T-helper 17 cell (primary cell): Measurements from ENCODE around the gene PKNOX2. TPM values are rescaled to one million over a fixed set of nuclear protein-coding genes. Genes with fewer than 3 reads are reported as not detected.

Source experiments
- ATAC-seq: fragments of 150-1000 bp; cut with Tn5 transposase; 2 replicates; pipeline ENCODE4 v1.10.0; 2021; ENCODE audit warnings: mild to moderate bottlenecking, moderate library complexity
- DNase-seq, 3 donors: peaks; one replicate each; pipeline versions ENCODE4 v3.0.0 to v3.0.0-alpha.2; 2020 to 2021
- H3K9me3 ChIP-seq: one replicate; pipeline ENCODE4 v1.7.0; 2013; ENCODE audit warnings: low read length, mild to moderate bottlenecking; ENCODE audit not compliant: control insufficient read depth, poor library complexity, severe bottlenecking
- H3K27ac Mint-ChIP-seq: one replicate; pipeline ENCODE4 v1.8.0; 2022; ENCODE audit warnings: mild to moderate bottlenecking, moderate library complexity, mixed read lengths
- H3K27me3 Mint-ChIP-seq: one replicate; pipeline ENCODE4 v1.8.0; 2022; ENCODE audit warnings: mixed read lengths
- H3K36me3 Mint-ChIP-seq: one replicate; pipeline ENCODE4 v1.8.0; 2022; ENCODE audit warnings: low read depth, mixed read lengths
- H3K4me1 Mint-ChIP-seq: one replicate; pipeline ENCODE4 v1.8.0; 2022; ENCODE audit warnings: mild to moderate bottlenecking, mixed read lengths
- H3K4me3 Mint-ChIP-seq: one replicate; pipeline ENCODE4 v1.8.0; 2022; ENCODE audit warnings: mild to moderate bottlenecking, moderate library complexity, mixed read lengths
- total RNA-seq, 4 donors: library from RNA in 2 of 4; stranded (reverse) in 2 of 4; gene quantifications; one replicate each; pipeline ENCODE4 v1.2.3 and lab custom pipeline; 2022 to 2026

Gene PKNOX2
- total RNA-seq, 2 donors from 2014 or later, result not detected

GRCh38 chr11:125326126-125326525 is 161.6 kb downstream of the PKNOX2 start:
- peaks cover 81% of the 10 kb centered on the region for H3K27me3 Mint-ChIP-seq
- H3K36me3 Mint-ChIP-seq, result peaks cover 3% of the 10 kb centered on the region
- DNase-seq (no peak), ATAC-seq (no peak)
- no peaks in the 10 kb centered on the region for H3K9me3 ChIP-seq
- H3K4me3 Mint-ChIP-seq, result no peak overlapping the region
- peaks cover 2% of the 10 kb centered on the region for H3K4me1 Mint-ChIP-seq
- H3K27ac Mint-ChIP-seq, result no peak overlapping the region

DNA sequence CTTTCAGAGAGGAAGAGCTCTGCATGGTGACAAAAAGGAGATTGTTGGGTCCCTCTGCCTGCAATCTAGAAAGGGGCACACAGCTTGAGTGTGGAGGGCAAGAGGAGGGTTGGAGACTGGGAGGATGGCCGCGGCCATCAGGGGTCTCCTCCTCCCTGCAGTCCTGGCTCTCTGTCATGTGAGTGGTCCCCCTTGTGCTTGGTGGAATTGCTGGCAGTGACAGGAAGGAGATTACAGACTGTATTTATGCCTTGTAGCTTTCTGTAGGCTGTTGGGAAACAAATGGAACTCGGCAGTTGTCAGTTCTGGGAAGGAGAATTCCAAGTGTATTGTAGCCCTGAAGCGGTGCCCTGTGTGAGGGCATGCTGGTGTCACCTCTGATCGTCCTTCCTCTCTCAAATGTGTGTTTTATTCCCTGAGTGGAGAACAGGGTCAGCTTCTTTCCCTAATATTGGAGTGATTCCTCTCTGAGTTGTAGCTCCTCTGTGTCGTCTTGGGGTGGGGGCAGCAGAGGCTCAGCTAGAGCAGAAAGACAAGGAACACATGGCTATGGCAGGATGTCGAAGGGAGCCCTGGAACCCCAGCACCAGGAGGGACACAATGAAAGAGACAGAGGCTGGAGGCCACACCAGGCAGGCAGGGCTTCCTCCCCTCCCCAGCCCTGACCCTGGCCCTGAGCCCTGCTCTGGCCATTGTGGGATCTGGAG is 163.1 kb downstream of the PKNOX2 start:
- Mint-ChIP-seq H3K4me3 (no peak overlapping the region), H3K36me3 (peaks cover 3% of the 10 kb centered on the region), H3K4me1 (peaks cover 2% of the 10 kb centered on the region), H3K27me3 (peaks cover 70% of the 10 kb centered on the region), H3K27ac (peak overlapping the region; percentile 32)
- H3K9me3 ChIP-seq, result no peaks in the 10 kb centered on the region
- ATAC-seq (no peak), DNase-seq (no peak)

DNA sequence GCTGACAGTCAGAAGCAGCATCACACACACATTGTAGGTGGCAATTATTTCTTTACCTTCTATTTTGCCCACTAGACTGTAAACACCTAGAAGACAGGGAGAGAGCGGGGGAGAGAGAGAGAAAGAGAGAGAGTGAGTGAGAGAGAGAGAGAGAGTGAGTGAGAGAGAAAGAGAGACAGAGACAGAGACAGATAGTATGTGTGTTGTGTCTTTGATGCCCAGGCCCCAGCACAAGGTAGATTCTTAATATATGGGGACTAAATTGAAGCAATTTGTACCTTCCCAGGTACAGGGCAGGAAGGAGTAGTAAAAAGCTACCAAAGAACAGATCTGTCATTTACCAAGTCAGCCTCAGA is 163.7 kb downstream of the PKNOX2 start:
- ATAC-seq (no peak), DNase-seq (no peak)
- peaks cover 70% of the 10 kb centered on the region for H3K27me3 Mint-ChIP-seq
- H3K36me3 Mint-ChIP-seq, result peaks cover 3% of the 10 kb centered on the region
- no peaks in the 10 kb centered on the region for H3K9me3 ChIP-seq
- no peak overlapping the region for H3K4me3 Mint-ChIP-seq
- peak overlapping the region; percentile 32 for H3K27ac Mint-ChIP-seq
- H3K4me1 Mint-ChIP-seq, result peaks cover 2% of the 10 kb centered on the region

- no peak overlapping the region for H3K27ac Mint-ChIP-seq
- H3K36me3 Mint-ChIP-seq, result peaks cover 3% of the 10 kb centered on the region
- H3K4me1 Mint-ChIP-seq, result peaks cover 2% of the 10 kb centered on the region
- no peak for ATAC-seq
- peaks cover 62% of the 10 kb centered on the region for H3K27me3 Mint-ChIP-seq
- no peaks in the 10 kb centered on the region for H3K9me3 ChIP-seq
- DNase-seq, result no peak
- H3K4me3 Mint-ChIP-seq, result no peak overlapping the region
Measured at GRCh38 chr11:125329786-125330185, 165.2 kb downstream of the PKNOX2 start.

- no peaks in the 10 kb centered on the region for H3K9me3 ChIP-seq
- ATAC-seq, result no peak
- H3K4me3 Mint-ChIP-seq, result peak overlapping the region; percentile 31
- H3K36me3 Mint-ChIP-seq, result peaks cover 3% of the 10 kb centered on the region
- no peak overlapping the region for H3K27ac Mint-ChIP-seq
- H3K27me3 Mint-ChIP-seq, result peaks cover 62% of the 10 kb centered on the region
- DNase-seq, result no peak
- peaks cover 2% of the 10 kb centered on the region for H3K4me1 Mint-ChIP-seq
Measured at GRCh38 chr11:125330462-125331325, 166.1 kb downstream of the PKNOX2 start.

GRCh38 chr11:125331357-125332035 is 166.9 kb downstream of the PKNOX2 start:
- DNase-seq (no peak), ATAC-seq (no peak)
- Mint-ChIP-seq H3K27me3 (peaks cover 55% of the 10 kb centered on the region), H3K4me1 (peaks cover 2% of the 10 kb centered on the region), H3K36me3 (peaks cover 3% of the 10 kb centered on the region), H3K27ac (no peak overlapping the region), H3K4me3 (no peak overlapping the region)
- H3K9me3 ChIP-seq, result no peaks in the 10 kb centered on the region

- H3K4me3 Mint-ChIP-seq, result no peak overlapping the region
- H3K36me3 Mint-ChIP-seq, result peaks cover 3% of the 10 kb centered on the region
- H3K4me1 Mint-ChIP-seq, result peaks cover 2% of the 10 kb centered on the region
- ATAC-seq, result no peak
- peaks cover 52% of the 10 kb centered on the region for H3K27me3 Mint-ChIP-seq
- DNase-seq, result no peak
- no peak overlapping the region for H3K27ac Mint-ChIP-seq
- no peaks in the 10 kb centered on the region for H3K9me3 ChIP-seq
Measured at GRCh38 chr11:125332821-125333220, 168.3 kb downstream of the PKNOX2 start.

DNA sequence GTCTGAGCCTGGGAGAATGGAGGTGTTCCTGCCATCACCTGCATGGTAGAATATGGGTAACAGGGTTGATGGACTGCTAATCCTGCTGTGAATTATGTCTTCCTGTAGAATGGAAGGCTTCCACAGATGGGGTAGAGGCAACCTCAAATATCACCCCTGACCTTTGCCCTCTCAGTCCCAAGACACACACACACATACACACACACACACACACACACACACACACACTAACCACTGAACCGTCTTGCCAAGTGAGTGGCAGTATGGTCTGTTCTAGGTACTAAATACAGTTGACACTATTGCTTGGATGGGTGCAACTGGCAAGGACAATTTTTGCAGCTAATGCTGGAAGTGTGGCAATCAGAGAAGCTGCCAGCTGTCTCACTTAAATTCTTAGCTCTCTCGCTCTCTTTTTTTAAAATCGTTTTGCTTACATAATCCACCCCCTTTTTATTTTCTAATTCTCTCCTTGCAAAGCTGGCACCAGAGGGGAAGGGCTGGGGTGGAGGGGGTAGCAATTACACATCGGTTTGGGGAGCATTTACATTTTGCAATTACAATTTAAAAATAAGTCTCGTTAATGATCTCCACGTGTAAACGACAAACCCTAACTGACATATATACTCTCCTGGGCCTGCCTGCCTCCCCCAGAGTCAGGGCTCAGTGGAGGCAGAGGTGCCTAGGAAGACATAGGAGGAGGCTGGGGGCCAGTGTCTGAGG is 169.0 kb downstream of the PKNOX2 start:
- peaks cover 52% of the 10 kb centered on the region for H3K27me3 Mint-ChIP-seq
- no peaks in the 10 kb centered on the region for H3K9me3 ChIP-seq
- no peak overlapping the region for H3K4me3 Mint-ChIP-seq
- H3K27ac Mint-ChIP-seq, result no peak overlapping the region
- no peak for ATAC-seq
- H3K36me3 Mint-ChIP-seq, result peaks cover 3% of the 10 kb centered on the region
- no peak for DNase-seq
- H3K4me1 Mint-ChIP-seq, result peaks cover 2% of the 10 kb centered on the region

- H3K27me3 Mint-ChIP-seq, result peaks cover 53% of the 10 kb centered on the region
- H3K4me1 Mint-ChIP-seq, result no peaks in the 10 kb centered on the region
- H3K4me3 Mint-ChIP-seq, result no peak overlapping the region
- no peak for ATAC-seq
- no peak overlapping the region for H3K27ac Mint-ChIP-seq
- H3K36me3 Mint-ChIP-seq, result peaks cover 2% of the 10 kb centered on the region
- no peaks in the 10 kb centered on the region for H3K9me3 ChIP-seq
- DNase-seq, result no peak
Measured at GRCh38 chr11:125335106-125335505, 170.6 kb downstream of the PKNOX2 start.

GRCh38 chr11:125337836-125338834 is 173.6 kb downstream of the PKNOX2 start:
- H3K9me3 ChIP-seq, result no peaks in the 10 kb centered on the region
- DNase-seq (no peak), ATAC-seq (no peak)
- peaks cover 40% of the 10 kb centered on the region for H3K27me3 Mint-ChIP-seq
- no peak overlapping the region for H3K4me3 Mint-ChIP-seq
- no peak overlapping the region for H3K27ac Mint-ChIP-seq
- H3K4me1 Mint-ChIP-seq, result peaks cover 2% of the 10 kb centered on the region
- peaks cover 2% of the 10 kb centered on the region for H3K36me3 Mint-ChIP-seq

DNA sequence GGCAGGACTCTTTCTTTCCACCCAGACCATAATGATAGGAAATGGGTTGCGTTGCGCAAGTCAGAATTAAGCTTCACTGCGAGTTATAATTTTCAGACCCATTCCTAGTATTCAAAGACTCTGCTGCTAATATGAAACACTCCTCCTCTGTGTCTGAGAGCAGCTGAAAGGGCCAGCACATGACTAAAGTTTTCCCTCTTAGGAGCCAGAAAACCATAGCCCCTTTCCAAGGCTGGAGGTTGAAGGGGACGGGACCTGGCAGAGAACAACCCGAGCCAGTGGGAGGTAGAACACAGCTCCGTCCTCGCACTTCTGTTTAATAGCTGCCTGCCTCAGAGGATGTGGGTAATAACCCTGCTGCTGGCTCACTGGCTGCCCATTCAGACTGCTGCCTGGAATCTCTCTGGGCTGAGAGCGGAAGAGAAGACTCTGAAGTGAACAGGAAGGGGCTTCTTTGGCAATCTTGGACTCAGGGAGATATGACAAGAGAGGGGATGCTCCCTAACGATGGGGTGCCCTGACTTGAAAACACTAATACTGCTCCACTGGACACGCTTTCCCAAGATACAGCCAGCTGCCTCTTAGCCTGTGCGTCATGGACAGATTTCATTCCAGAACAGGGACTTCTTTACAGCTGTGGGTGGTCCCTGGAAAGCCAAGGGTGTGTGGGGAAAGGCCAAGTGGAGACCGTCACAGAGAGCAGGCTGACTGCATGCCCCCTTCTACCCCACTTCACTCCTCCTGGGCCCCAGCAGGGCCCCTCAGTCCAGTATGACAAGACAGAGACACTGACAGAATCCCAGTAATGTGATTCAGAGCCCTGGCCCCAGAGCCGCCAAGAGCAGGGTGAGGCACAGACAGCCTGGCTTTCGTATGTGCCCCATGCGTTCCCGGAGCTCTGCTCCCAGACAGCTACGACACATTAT is 174.6 kb downstream of the PKNOX2 start:
- Mint-ChIP-seq H3K4me1 (peaks cover 2% of the 10 kb centered on the region), H3K4me3 (no peak overlapping the region), H3K36me3 (peaks cover 2% of the 10 kb centered on the region), H3K27ac (peak overlapping the region; percentile 49), H3K27me3 (peaks cover 44% of the 10 kb centered on the region)
- DNase-seq, result no peak
- ATAC-seq, result no peak
- H3K9me3 ChIP-seq, result no peaks in the 10 kb centered on the region
